Duodenal mucosa (tissue), 2 donors: ENCODE measurements around the gene PRRX1.

Source experiments
- H3K27ac ChIP-seq: one replicate; pipeline ENCODE4 v1.7.0; 2013; ENCODE audit warnings: low read depth, low read length
- H3K27me3 ChIP-seq, 2 donors: one replicate each; pipeline ENCODE4 v1.7.0; 2013; ENCODE audit warnings: low read length in 2 of 2, control low read depth in 1 of 2; ENCODE audit not compliant: insufficient read depth in 2 of 2, control insufficient read depth in 1 of 2
- H3K36me3 ChIP-seq, 2 donors: one replicate each; pipeline ENCODE4 v1.7.0; 2013; ENCODE audit warnings: low read length in 2 of 2, control low read depth in 1 of 2; ENCODE audit not compliant: insufficient read depth in 2 of 2, control insufficient read depth in 1 of 2
- H3K4me1 ChIP-seq, 2 donors: one replicate each; pipeline ENCODE4 v1.7.0; 2013; ENCODE audit warnings: low read length in 2 of 2, control low read depth in 1 of 2; ENCODE audit not compliant: insufficient read depth in 2 of 2, control insufficient read depth in 1 of 2
- H3K4me3 ChIP-seq, 2 donors: one replicate each; pipeline ENCODE4 v1.7.0; 2013; ENCODE audit warnings: low read length in 2 of 2, low read depth in 1 of 2
- H3K9ac ChIP-seq, 2 donors: one replicate each; pipeline ENCODE4 v1.7.0; 2013; ENCODE audit warnings: low read length in 2 of 2, low read depth in 1 of 2
- H3K9me3 ChIP-seq, 2 donors: one replicate each; pipeline ENCODE4 v1.7.0; 2013; ENCODE audit warnings: low read length in 2 of 2, control low read depth in 1 of 2; ENCODE audit not compliant: control insufficient read depth in 1 of 2

The PRRX1 gene

GRCh38 chr1:170734412-170735175 lies 70.7 kb downstream of the PRRX1 start:
- Histone ChIP-seq H3K4me1 (no peaks in the 10 kb centered on the region), H3K36me3 (no peaks in the 10 kb centered on the region), H3K27me3 (no peaks in the 10 kb centered on the region), H3K9ac (no peak overlapping the region), H3K9me3 (no peaks in the 10 kb centered on the region), H3K27ac (no peak overlapping the region), H3K4me3 (no peak overlapping the region)

DNA sequence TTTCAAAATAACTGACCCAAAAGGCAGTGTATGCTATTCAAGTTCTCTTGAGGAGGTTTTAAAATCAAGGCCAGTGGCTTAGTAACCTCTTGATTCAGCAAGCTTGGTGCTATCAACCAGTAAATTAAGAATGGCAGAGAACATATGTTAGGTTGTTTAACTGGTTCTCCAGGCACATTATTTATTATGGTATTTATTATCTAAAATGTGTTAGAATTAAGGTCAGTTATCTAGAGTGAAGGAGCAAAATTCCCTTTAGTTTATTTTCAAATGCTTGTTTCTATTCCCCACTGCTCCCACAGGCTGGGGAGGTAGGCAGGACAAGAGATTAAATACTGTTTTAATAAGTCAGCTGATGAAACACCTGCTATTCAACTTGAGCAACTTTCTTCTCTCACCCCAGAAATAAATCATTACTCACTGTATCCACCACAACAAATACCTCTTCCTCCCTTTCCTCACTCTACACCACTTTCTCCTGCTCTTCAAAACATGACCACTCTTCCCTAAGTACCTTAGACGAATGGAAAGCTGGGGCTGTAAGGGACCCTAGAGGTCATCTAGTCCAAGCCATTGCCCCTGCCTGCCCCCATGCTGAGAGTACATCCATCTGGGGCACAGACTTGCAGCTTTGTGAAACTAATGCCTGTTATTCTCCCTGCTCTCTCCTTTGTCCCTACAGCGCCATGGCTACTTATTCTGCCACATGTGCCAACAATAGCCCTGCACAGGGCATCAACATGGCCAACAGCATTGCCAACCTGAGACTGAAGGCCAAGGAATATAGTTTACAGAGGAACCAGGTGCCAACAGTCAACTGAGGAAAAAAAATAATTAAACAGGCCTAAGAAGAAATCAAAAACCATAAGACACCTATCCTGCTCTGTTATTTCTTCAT lies 71.7 kb downstream of the PRRX1 start:
- no peak overlapping the region for H3K27ac ChIP-seq
- H3K4me3 ChIP-seq: no peak overlapping the region
- H3K4me1 ChIP-seq: no peaks in the 10 kb centered on the region
- no peaks in the 10 kb centered on the region for H3K9me3 ChIP-seq
- H3K9ac ChIP-seq: no peak overlapping the region
- H3K27me3 ChIP-seq: no peaks in the 10 kb centered on the region
- H3K36me3 ChIP-seq: no peaks in the 10 kb centered on the region

GRCh38 chr1:170739803-170740202 lies 75.9 kb downstream of the PRRX1 start:
- H3K9me3 ChIP-seq: no peaks in the 10 kb centered on the region
- H3K27ac ChIP-seq: no peak overlapping the region
- H3K4me3 ChIP-seq: no peak overlapping the region
- no peaks in the 10 kb centered on the region for H3K27me3 ChIP-seq
- no peak overlapping the region for H3K9ac ChIP-seq
- no peaks in the 10 kb centered on the region for H3K36me3 ChIP-seq
- no peaks in the 10 kb centered on the region for H3K4me1 ChIP-seq

DNA sequence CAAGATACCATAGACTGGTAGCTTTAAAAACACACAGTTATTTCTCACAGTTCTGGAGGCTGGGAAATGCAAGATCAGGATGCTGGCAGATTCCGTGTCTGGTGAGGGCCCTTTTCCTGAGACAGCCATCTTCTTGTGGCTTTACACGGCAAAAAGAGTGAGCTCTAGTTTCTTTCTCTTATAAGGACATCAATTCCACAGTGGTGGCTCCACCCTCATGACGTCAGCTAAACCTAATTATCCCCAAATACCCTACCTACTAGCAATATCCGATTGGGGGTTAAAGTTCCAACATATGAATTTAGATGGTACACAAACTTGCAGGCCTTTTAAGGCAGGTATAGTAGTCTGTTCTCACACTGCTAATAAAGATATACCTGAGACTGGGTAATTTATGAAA lies 77.7 kb downstream of the PRRX1 start:
- Histone ChIP-seq H3K9me3 (no peaks in the 10 kb centered on the region), H3K27me3 (no peaks in the 10 kb centered on the region), H3K9ac (no peak overlapping the region), H3K36me3 (no peaks in the 10 kb centered on the region), H3K4me1 (no peaks in the 10 kb centered on the region), H3K27ac (no peak overlapping the region), H3K4me3 (no peak overlapping the region)

GRCh38 chr1:170742600-170742999 lies 78.7 kb downstream of the PRRX1 start:
- no peak overlapping the region for H3K9ac ChIP-seq

DNA sequence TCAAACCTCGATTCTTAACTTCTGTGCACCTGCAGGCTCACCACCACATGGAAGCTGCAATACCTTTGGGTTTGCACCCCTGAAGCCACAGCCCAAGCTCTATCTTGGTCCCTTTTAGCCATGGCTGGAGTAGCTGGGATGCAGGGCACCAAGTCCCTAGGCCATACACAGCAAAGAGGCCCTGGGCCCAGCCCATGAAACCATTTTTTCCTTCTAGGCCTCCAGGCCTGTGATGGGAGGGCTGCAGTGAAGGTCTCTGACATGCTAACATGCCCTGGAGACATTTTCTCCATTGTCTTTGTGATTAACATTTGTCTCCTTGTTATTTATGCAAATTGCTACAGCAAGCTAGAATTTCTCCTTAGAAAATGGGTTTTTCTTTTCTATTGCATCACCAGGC lies 79.2 kb downstream of the PRRX1 start:
- Histone ChIP-seq H3K9ac (no peak overlapping the region), H3K27me3 (no peaks in the 10 kb centered on the region), H3K4me3 (no peak overlapping the region), H3K36me3 (no peaks in the 10 kb centered on the region), H3K4me1 (no peaks in the 10 kb centered on the region), H3K9me3 (no peaks in the 10 kb centered on the region), H3K27ac (no peak overlapping the region)

More at GRCh38 chr1:170742600-170742999, 78.7 kb downstream of the PRRX1 start:
- Histone ChIP-seq H3K4me3 (no peak overlapping the region), H3K27me3 (no peaks in the 10 kb centered on the region), H3K36me3 (no peaks in the 10 kb centered on the region), H3K4me1 (no peaks in the 10 kb centered on the region), H3K9me3 (no peaks in the 10 kb centered on the region), H3K27ac (no peak overlapping the region)

- Histone ChIP-seq H3K27ac (no peak overlapping the region), H3K9ac (no peak overlapping the region), H3K4me1 (no peaks in the 10 kb centered on the region), H3K27me3 (no peaks in the 10 kb centered on the region), H3K9me3 (no peaks in the 10 kb centered on the region), H3K4me3 (no peak overlapping the region), H3K36me3 (no peaks in the 10 kb centered on the region)
Measured at GRCh38 chr1:170749549-170749948, 85.6 kb downstream of the PRRX1 start.

GRCh38 chr1:170749959-170750358 lies 86.0 kb downstream of the PRRX1 start:
- no peak overlapping the region for H3K9ac ChIP-seq
- no peak overlapping the region for H3K4me3 ChIP-seq
- H3K36me3 ChIP-seq: no peaks in the 10 kb centered on the region
- no peaks in the 10 kb centered on the region for H3K27me3 ChIP-seq
- no peaks in the 10 kb centered on the region for H3K4me1 ChIP-seq
- no peaks in the 10 kb centered on the region for H3K9me3 ChIP-seq
- no peak overlapping the region for H3K27ac ChIP-seq

DNA sequence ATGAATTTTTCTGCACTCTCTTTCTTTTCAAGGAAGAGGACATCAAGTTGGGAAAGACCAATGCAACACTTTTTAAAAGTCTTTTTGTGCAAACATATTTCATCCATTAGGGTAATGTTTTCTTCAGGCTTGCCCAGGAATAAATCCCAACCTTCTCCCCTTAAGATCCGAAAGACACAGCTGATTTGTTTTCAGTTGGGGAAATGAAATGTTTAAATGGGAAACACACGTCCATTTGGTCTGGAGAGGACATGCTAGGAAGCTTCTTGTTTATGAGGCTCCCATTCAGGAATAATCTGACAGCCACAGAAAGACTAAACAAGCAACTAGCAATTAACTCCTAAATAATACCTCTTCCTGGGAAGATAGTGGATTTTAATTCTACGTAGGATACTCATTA lies 91.9 kb downstream of the PRRX1 start:
- Histone ChIP-seq H3K4me3 (no peak overlapping the region), H3K9ac (no peak overlapping the region), H3K4me1 (no peaks in the 10 kb centered on the region), H3K27me3 (no peaks in the 10 kb centered on the region), H3K9me3 (no peaks in the 10 kb centered on the region), H3K27ac (no peak overlapping the region), H3K36me3 (no peaks in the 10 kb centered on the region)

DNA sequence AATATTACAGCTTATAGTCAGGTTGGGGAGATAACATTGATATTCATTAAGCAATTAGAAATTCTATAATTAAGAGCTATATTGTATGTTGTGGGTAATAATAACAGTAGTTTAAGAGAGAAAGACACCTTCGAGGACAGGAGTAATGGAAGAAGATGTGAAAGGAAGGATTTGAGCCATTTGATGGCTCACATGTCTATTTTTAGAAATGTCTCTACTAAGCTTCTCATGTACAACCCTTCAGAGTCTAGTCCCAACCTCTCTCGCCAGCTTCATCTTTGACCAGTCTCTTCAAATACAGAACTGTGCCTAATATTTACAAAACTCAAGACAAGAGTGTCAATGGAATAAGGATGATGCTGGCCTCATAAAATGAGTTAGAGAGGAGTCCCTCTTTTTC lies 95.1 kb downstream of the PRRX1 start:
- no peaks in the 10 kb centered on the region for H3K9me3 ChIP-seq
- no peaks in the 10 kb centered on the region for H3K27me3 ChIP-seq
- no peaks in the 10 kb centered on the region for H3K4me1 ChIP-seq
- no peak overlapping the region for H3K27ac ChIP-seq
- no peak overlapping the region for H3K9ac ChIP-seq
- H3K4me3 ChIP-seq: no peak overlapping the region
- no peaks in the 10 kb centered on the region for H3K36me3 ChIP-seq
